Measurements from ENCODE around the gene DEPP1. TPM values are rescaled to one million over a fixed set of nuclear protein-coding genes. Genes with fewer than 3 reads are reported as not detected.
A peak's percentile ranks its signal among the peaks of the same experiment; 100 is the strongest.

The DEPP1 gene
- total RNA-seq, 2 donors from 2014 or later, result 226 to 230 TPM

- Histone ChIP-seq H3K4me3 (no peak overlapping the region), H3K27me3 (no peaks in the 10 kb centered on the region), H3K4me1 (peaks cover 81% of the 10 kb centered on the region), H3K27ac (peak overlapping the region; percentile 41 to 95 (median 91)), H3K9me3 (no peaks in the 10 kb centered on the region), H3K36me3 (replicated peaks in 1 of 2; ENCODE audit: insufficient read depth in 1 of 2, low read depth in 2 of 2) (no peaks in the 10 kb centered on the region)
- DNase-seq (peak; percentile 64 to 77 (median 76)), ATAC-seq (peak; percentile 51)
- intact Hi-C loops (cut with DNase I), result no loop called here
- TF ChIP-seq CTCF (IDR thresholded peaks at IDR 0.05) (no peak), POLR2A (IDR thresholded peaks at IDR 0.05) (no peak)
- WGBS, 2 donors, result 45 to 51% methylated on average over 10 to 11 of the region's 11 CpGs
Measured at GRCh38 chr10:44981172-44982113, 2.8 kb upstream of the DEPP1 start.

GRCh38 chr10:44980309-44981171 is 1.9 kb upstream of the DEPP1 start:
- ATAC-seq (no peak), DNase-seq (peak in 2 of 4 donors; percentile 40)
- H3K27ac ChIP-seq, result peak overlapping the region; percentile 41 to 95 (median 91)
- H3K4me1 ChIP-seq, result peaks cover 85% of the 10 kb centered on the region
- H3K9me3 ChIP-seq, result no peaks in the 10 kb centered on the region
- WGBS, 2 donors, result 65 to 70% methylated on average over 14 of the region's 14 CpGs
- intact Hi-C loops (cut with DNase I), result no loop called here
- TF ChIP-seq CTCF (IDR thresholded peaks at IDR 0.05) (no peak), POLR2A (IDR thresholded peaks at IDR 0.05) (no peak)
- H3K4me3 ChIP-seq, result no peak overlapping the region
- no peaks in the 10 kb centered on the region for H3K27me3 ChIP-seq
- no peaks in the 10 kb centered on the region for H3K36me3 ChIP-seq (replicated peaks in 1 of 2; ENCODE audit: insufficient read depth in 1 of 2, low read depth in 2 of 2)

- no peak for TF ChIP-seq POLR2A (IDR thresholded peaks at IDR 0.05)
- TF ChIP-seq CTCF (IDR thresholded peaks at IDR 0.05), result no peak
- DNase-seq (peak; percentile 19 to 57 (median 42)), ATAC-seq (no peak)
- Histone ChIP-seq H3K9me3 (no peaks in the 10 kb centered on the region), H3K4me1 (peaks cover 83% of the 10 kb centered on the region), H3K27ac (peak overlapping the region; percentile 84 to 95 (median 91)), H3K27me3 (no peaks in the 10 kb centered on the region), H3K36me3 (replicated peaks in 1 of 2; ENCODE audit: insufficient read depth in 1 of 2, low read depth in 2 of 2) (no peaks in the 10 kb centered on the region), H3K4me3 (no peak overlapping the region)
- 63 to 69% methylated on average over 11 to 13 of the region's 13 CpGs for WGBS, 2 donors
- intact Hi-C loops (cut with DNase I), result no loop called here
Measured at GRCh38 chr10:44979281-44980191, 927 bp upstream of the DEPP1 start.

GRCh38 chr10:44978213-44978569 is 418 bp downstream of the DEPP1 start:
- peak overlapping the region; percentile 84 to 95 (median 91) for H3K27ac ChIP-seq
- H3K4me3 ChIP-seq, result peak overlapping the region; percentile 71 to 74
- no peaks in the 10 kb centered on the region for H3K9me3 ChIP-seq
- H3K27me3 ChIP-seq, result no peaks in the 10 kb centered on the region
- peaks cover 83% of the 10 kb centered on the region for H3K4me1 ChIP-seq
- no peak for ATAC-seq
- TF ChIP-seq POLR2A (IDR thresholded peaks at IDR 0.05), result no peak
- TF ChIP-seq CTCF (IDR thresholded peaks at IDR 0.05), result no peak
- DNase-seq, result no peak
- WGBS, 2 donors, result 0 to 3% methylated on average over 4 of the region's 4 CpGs
- intact Hi-C loops (cut with DNase I), result no loop called here
- H3K36me3 ChIP-seq (replicated peaks in 1 of 2; ENCODE audit: insufficient read depth in 1 of 2, low read depth in 2 of 2), result no peaks in the 10 kb centered on the region
